ENCODE data around the gene C1QTNF9B.

GRCh38 chr13:23945612-23946011, 48.3 kb upstream of the C1QTNF9B start:
- TF ChIP-seq CTCF (IDR thresholded peaks at IDR 0.05) (no peak), POLR2A (IDR thresholded peaks at IDR 0.05) (no peak)

All from adrenal gland (tissue), 5 donors.